SHP77 treated with DMSO at 0.1 percent for 48 hours (cell line): ENCODE measurements around the gene SOX2.
A peak's percentile ranks its signal among the peaks of the same experiment; 100 is the strongest.

Experiments
- DNase-seq: peaks from one replicate; lab custom pipeline; 2025; lab: John Stamatoyannopoulos, UW

Gene SOX2

DNA sequence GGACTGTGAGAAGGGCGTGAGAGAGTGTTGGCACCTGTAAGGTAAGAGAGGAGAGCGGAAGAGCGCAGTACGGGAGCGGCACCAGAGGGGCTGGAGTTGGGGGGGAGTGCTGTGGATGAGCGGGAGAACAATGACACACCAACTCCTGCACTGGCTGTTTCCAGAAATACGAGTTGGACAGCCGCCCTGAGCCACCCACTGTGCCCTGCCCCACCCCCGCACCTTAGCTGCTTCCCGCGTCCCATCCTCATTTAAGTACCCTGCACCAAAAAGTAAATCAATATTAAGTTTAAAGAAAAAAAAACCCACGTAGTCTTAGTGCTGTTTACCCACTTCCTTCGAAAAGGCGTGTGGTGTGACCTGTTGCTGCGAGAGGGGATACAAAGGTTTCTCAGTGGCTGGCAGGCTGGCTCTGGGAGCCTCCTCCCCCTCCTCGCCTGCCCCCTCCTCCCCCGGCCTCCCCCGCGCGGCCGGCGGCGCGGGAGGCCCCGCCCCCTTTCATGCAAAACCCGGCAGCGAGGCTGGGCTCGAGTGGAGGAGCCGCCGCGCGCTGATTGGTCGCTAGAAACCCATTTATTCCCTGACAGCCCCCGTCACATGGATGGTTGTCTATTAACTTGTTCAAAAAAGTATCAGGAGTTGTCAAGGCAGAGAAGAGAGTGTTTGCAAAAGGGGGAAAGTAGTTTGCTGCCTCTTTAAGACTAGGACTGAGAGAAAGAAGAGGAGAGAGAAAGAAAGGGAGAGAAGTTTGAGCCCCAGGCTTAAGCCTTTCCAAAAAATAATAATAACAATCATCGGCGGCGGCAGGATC is at the start of gene SOX2:
Gene SOX2, plus strand, starts transcription at position 601 of the 811 bp plus-strand sequence. CDS start 436 bp downstream, outside the sequence.
- peak; percentile 91 for DNase-seq

DNA sequence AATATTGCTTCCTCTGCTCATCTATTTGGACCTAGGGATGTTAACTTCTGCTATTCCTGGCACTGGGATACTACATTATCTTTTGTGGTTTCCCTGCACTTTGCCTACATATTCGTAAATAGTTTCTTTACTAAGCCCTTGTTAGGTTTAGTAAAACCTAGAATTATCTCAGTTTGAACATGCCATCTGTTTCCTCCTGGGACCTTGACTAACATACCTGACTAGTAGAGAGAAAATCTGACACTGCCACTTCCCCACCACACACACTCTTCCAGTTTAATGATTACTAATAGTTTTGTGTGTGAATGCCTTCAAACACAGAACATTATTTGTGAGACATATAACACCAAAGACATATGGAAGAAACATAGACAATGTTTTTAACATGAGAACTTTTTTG is 28.2 kb upstream of the SOX2 start:
- no peak for DNase-seq

DNA sequence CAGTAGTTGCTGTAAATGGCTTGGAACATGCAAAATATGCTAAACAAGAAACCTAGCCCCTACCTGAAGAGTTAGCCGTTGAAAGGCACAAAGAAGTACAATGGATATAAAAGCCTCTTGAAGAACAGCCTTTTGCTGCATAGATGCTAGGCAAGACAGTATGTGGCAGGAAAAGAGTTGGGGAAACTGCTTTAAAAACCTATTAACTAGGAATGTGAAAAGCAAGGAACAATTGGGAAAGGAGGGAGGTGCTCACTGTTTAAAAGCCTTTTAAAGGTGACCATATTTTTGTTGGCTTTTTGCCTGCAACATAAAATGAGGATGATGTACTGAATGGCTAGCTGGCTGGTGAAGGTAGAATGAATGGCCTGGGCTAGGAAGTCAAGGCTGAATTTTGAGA is 24.5 kb upstream of the SOX2 start:
- no peak for DNase-seq

DNA sequence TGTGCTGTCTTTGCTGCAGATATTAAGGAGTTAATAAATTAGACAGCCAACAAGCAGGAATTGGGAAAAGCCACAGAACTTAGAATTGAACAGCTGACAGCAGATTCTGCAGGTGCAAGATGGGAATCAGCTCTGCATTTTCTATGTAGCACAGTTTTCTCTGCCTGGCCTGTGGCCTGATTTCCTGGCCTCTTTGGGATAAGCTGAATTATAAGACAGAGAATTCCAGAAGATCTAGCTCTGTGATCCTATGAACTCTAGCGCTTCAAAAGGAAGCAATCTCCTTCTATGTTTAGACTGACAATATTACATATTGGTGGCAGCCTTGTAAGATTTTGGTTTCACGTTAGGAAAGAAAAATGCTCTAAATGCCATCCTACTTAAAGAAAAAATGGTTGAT is 24.0 kb upstream of the SOX2 start:
- DNase-seq, result no peak

DNA sequence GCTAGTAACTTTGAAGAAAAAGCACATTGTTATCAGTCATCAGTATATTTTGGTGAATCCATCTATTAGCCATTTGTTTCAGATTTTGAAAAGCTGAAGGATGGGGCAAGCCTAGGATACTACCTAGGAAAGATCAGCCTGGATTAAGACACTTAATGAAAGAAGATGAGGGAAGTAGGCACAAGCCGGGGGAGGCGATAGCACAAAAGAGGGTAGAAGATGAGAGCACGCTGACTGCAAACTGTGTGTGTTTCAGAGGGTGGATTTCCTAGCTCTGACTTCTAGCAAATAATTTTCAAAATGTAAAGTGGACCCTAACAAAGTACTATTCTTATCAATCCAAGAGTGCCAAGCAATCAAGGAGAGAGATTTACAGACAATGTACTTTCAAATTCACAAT is 22.2 kb upstream of the SOX2 start:
- no peak for DNase-seq

DNA sequence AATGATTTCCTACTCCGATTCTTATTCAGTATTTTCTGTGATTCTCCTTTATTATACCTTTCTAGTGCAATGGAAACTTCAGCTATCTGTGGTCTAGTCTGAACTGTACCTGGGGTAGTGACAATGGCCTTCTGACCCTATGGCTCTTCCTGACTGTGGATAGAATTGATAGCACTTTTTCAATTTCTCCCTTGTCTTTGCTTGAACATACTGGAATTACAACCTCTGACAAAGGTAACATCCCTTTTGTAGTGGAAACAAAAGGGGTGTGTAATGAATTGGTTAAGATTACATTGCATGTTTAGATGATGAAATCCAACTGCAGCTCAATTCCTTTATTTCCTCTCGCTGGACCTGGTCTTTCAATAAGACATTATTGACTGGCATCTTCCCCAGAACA is 21.0 kb upstream of the SOX2 start:
- no peak for DNase-seq

DNA sequence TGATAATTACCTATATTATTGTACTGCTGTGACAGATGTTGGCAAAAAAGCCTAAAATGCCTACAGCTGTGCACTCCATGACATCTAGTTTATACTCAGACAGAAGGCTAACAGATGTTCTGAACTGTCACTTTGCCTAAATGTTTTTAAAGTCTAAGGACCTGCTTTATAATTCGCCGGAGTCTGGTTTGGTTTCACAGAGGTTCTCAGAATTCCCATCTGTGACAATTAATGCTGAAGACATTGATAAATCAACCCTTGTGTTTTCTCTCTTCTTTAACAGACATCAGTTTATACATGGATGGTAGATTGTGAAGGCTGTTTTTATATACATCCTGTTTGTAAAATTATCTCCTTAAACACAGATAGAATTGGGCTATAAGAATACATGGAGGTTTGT is 19.8 kb upstream of the SOX2 start:
- DNase-seq, result no peak

DNA sequence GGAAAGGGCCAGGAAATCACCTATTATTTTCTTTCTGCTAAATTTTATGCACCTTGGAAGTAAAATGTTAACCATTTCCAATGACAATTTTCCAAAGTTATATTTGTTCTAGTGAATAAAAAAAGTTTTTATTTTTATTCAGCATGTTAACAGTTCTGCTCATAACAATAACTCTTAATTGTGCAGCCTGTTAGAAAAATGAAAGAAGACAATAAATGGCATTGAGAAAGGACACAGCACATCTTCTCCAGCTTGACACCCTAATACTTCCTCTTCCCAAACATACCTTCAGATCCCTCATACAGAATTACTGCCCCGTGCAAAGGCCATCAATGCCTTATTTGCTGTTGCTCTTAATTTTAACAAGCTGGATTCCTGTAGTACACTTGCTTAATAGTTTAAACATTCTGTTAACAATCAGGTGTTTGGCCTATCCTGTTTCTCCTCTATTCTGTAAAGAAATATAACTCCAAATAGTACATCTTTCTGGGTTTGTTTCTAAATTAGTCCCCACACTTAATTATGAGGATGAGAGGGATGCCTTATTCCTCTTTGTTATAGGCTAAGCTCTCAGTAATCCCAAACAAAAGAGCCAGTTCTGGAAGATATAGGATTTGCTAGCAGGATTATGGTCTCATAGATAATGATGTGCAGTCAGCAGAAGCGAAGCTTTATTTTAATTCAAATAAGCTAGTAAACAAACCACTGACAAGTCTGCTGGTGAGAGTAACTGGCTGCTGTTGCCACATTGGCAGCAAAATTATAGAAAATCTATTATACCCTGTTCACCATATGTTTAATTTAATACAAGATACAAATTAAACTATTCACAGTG is 19.2 kb upstream of the SOX2 start:
- DNase-seq, result no peak

DNA sequence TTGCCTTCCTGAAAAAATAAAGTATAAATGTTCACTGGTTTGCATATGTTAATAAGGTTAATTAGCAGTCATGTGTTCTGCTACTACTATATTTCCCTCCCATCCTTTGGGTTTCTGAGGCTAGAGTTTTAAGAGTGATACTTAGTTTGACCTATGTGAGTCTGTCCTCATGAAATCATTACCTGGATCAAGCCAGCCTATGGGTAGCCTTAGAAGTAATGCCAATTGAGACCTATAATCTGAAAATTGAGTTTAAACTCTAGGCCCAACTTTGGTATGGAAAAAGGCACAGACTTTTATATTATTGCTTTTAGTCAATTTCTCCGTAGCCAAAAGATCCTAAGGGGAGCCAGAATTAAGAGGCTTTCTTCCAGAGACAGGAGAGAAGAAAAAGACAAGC is 18.4 kb upstream of the SOX2 start:
- no peak for DNase-seq

DNA sequence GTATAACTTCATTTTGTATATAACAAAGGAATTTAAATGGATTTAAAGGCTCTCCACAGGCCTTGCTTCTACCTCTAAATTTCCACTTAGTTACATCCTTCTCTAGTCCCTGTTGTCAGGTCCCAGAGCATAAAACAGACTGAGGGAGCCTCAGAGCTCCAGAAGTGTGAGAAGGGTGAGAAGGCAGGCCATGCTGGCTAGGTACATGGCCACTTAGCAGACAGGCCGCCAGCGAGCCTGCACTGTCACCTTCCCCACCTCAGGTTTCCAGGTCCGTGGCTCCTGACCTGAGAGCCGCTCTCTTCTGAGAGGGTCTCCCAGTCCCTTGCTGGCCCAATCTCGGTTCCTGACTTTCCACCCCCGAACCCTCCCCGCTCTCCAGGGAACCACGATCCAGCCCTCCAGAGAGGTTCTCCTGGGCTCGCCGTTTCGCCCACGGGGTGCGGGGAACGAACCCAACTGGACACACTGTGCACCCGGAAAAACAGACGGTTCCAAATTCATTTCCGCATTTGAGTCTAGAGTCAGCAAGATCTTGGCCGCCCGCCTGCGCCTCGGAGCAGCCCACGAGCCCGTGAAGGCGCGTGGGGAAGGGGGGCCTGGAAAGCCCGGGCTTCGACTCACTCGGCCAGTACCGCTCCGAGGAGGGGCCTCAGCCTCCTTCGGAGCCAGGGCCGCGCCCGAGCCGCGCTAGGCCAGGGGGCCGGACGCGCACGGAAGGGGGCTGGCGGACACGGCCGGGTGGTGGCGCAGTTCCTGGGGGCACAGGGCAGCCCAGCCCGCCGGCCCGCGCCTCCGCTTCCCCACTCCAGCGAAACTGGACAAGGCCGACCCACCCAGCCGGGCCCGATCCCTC is 16.7 kb upstream of the SOX2 start:
- DNase-seq, result no peak

DNA sequence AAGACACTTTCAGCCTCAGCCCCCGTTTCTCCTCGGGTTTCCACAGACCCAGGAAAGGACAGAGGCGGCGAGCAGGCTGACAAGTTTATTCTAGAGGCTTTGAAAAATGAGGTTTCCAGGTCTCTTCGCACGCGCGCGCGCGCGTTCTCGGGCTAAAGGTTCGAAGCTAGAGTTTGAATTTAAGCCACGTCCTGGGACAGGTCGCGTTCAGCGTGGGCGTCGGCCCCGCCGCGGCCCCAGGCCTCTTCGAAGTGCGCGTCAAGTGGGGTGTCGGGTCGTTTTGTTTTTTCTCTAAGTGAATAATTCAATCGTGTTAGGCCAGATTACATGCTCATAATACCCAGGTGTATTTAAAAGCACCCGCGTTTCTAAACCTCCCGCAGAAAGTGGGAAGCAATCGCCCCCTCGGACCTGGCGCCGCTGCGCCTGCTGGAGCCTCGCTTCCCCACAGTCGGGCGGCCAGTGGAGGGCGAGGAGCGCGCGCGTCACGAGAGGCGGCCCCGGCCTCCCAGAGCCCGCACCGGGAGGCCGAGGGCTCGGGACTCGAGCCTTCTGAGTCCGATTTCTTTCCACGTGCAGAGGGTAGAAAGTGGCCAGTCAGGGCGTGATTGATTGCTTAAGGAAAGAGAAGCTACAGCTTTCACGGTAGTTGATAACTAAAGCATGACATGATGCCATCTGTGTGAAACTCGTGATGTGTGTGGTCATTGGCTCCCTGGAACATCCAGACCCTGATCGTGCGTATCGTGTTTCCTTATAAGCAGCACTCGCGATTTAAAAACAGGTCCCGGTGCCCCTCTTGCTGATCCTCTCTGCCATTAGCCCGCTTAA is 15.8 kb upstream of the SOX2 start:
- DNase-seq, result no peak

DNA sequence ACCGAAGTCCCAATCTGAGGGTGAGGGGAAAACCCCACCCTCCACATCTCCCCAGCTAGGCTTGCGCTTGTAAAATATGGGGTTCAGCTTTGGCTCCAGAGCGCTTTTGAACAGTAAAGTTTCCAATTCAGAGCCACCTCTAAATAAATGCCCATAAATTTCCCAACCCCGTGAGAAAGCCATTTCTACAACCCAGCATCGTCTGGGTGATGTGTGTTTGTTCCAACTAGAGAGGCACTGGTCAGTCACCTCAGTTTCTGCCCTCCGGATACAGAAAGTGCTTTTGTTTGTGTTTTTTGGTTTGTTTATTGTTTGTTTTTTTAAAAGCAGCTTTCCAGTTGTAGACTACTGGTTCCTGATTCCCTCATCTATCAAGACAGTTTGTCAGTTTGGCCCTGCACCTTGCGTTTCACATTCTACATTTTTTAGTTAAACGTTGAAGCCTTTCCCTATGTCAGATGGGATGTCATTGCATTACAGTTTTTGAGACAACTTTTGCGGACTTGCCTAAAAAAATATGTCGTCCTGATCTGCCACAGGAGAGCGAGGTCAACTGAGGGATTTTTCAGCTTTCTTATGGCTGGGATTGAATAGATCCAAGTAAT is 15.0 kb upstream of the SOX2 start:
- no peak for DNase-seq

DNA sequence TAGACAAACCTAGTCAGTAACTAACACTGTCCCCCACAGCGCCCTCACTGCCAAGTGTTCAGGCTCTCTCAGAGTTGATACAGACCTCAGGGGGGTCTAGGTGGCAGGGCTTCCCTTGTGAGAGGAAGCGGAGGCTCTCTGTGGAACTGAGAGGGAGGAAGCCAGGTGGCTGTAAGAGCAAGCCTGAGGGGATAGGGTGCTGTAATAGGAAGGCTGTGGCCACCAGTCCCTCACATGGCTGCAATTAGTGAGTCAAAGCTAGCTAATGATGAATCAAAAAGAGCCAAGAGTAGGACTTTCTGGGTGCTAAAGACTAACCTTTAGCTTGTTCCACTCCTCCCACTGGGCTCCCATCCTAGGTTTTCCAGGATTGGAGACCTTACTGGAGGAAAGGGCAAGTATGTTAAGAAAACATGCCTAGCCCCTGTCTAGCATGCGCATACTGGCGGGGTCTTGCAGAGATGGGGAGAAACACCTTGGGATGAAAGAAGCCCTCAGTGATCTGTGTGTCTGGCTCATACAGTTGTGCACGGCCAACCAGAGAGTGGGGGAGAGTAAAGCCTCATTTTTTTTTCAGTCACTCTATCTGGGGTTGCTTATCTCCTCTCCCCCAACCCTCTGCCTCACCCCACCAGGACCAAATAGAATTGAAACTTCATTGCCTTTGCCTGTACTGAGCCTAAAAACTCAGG is 13.3 kb upstream of the SOX2 start:
- no peak for DNase-seq

DNA sequence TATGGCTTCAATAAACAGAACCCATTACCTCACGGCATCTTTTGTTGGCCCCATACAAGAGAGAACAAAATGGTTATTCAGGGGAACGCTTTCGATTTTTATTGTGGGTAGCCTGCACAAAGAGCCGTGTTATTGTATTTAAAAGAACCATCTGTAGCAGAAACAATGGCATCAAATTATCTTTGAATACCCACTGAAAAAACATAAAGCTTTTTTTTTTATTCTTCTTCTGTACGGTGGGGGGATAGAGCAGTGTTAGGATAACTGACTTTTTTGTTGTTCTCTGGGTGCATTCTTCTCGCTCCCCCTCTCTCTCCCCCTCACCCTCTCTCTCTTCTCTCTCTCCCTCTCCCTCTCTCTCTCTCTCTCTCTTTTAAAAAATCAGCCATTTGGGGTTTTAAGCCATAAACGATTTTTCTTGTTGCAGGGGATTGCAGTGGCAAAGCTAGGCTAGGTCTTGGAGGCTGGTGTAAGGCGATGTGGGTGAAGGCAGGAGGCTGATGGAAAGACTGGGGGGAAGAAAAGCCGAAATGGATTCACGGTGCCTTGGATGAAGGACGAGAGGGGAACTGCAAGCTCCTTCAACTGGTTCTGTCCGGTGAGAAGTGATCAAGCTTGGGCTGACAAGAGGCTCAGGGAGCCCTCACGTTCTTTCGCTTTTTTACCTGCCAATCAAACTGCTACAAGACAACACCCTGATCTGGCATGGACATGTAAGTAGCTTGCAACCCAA is 12.4 kb upstream of the SOX2 start:
- no peak for DNase-seq

DNA sequence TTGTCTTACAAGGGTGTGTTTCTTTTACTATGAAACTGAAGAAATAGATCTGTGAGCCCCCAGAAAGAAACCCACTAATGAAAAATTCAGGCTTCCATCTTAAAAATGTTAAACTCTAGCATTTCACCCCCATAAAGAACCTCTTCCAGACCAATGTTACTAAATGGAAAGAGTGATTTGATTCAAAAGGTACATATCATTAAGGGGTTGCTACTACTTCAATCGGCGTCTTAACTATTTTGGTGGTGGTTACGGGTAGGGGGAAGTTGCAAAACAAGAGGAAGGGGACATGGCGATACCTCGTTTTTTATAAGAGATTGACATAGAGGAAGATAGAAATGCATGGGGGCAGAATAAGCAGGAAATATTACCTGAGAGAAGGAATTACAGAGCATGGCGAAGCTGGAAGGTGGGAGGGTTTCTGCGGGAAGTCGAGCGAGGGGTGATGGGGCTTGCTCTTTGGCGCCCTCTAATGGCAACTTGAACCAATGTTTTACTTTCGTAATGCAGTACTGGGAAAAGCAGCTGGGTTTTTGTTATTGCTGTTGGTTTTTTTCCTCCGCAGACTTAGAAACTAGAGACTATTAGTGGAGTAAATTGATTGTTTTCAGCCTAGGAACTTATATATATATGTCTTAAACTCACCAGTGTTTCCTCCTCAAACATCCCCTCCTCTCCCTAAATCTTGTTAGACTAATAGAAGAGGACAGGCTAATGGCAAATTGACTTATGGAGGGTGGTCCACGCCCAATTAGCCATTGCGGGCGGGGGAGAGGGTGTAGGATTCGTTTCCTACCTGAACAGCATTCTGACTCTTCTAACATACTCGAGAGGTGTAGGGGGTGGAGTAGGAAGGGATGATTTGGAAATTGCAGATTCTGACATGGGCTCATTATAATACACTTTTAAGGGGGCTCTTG is 11.3 kb upstream of the SOX2 start:
- DNase-seq, result peak; percentile 61

DNA sequence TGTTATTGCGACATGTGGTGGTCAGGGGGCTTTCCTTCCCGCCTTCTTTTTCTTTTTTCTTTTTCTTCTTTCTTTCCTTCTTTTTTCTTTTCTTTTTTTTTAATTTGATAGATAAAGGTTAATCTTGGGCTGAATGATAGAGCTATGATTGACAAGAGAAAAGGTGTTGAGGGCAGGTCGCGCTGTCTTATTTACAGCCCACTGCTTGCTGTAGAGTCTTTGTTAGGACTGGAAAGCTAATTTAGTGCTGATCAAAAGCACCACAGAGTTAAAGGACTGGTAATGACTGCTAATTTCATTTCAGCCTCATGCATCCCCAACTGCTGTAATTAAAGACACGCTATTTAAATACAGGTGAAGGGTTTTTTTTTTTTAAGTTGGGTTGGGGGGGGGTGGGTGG is 10.6 kb upstream of the SOX2 start:
- no peak for DNase-seq

DNA sequence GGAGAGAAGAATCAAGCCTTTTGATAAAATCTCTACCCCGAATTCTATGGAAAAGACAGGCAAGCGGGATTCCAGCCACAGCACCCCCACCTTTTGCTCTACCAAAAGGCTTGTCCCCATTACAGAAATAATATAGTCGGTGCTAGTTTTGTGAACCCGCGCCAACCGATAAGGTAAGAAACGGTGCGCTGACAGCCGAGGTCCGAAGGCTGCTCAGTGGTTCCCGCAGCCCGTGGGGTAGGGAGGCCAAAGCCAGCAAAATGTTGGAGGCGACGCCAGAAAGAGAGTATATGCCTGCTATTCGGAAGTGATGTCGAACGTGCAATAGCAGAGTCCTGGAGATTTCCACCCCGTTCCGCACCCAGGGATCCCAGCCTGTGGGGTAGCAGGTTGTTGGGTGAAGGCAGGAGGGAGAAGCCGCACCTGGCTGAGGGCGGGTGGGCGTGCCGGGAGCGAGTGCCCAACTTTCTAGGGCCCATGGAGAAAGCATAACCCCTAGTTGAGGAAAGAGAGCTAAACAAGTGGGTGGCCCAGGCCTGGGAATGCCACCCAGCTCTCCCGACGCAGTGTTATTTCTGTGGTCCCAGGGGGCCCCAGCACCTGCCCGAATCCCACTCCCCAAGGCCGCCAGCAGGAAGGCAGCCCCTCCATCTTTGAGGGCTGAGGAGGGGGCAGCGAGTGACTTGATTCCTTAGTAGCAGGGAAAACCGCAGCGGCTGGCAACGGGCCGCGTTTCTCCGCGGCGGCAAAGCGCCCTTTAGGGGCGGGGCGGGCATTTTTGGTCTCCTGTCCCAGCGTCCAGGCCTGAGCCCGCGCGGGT is 7.9 kb upstream of the SOX2 start:
- DNase-seq, result no peak
